HEK293 (cell line): ENCODE results near the gene PCDHGC5.
A peak's percentile ranks its signal among the peaks of the same experiment; 100 is the strongest.

Experiments
- CTCF ChIP-seq: fragments of 450-650 bp; formaldehyde crosslinking; IDR thresholded peaks from 2 replicates; pipeline ENCODE4 v1.5.1; 2016; ENCODE audit warnings: missing biosample characterization, missing genetic modification characterization
- KLF7 ChIP-seq: fragments of 450-650 bp; formaldehyde crosslinking; IDR thresholded peaks from 2 replicates; pipeline ENCODE4 v1.5.1; 2016; ENCODE audit warnings: missing biosample characterization, missing genetic modification characterization, borderline replicate concordance
- PRDM1 ChIP-seq: fragments of 450-650 bp; formaldehyde crosslinking; IDR thresholded peaks from 2 replicates; pipeline ENCODE4; 2016; ENCODE audit warnings: missing biosample characterization, missing genetic modification characterization
- PRDM6 ChIP-seq: fragments of 450-650 bp; formaldehyde crosslinking; IDR thresholded peaks from 2 replicates; pipeline ENCODE4 v1.5.1; 2017; ENCODE audit warnings: missing biosample characterization, missing genetic modification characterization
- ZBTB11 ChIP-seq: fragments of 450-650 bp; formaldehyde crosslinking; conservative IDR thresholded peaks from 2 replicates; pipeline ENCODE4 v1.5.1; 2016; ENCODE audit warnings: low read depth, missing biosample characterization, missing genetic modification characterization
- ZBTB8A ChIP-seq: fragments of 450-650 bp; formaldehyde crosslinking; IDR thresholded peaks from 2 replicates; pipeline ENCODE4 v1.5.1; 2016; ENCODE audit warnings: missing biosample characterization, missing genetic modification characterization
- ZFP37 ChIP-seq: fragments of 450-650 bp; formaldehyde crosslinking; IDR thresholded peaks from 2 replicates; pipeline ENCODE4 v1.5.1; 2016; ENCODE audit warnings: missing biosample characterization, missing genetic modification characterization
- ZNF23 ChIP-seq: fragments of 450-650 bp; formaldehyde crosslinking; IDR thresholded peaks from 2 replicates; pipeline ENCODE4 v1.5.1; 2016; ENCODE audit warnings: missing biosample characterization, missing genetic modification characterization, borderline replicate concordance
- ZNF280D ChIP-seq: fragments of 450-650 bp; formaldehyde crosslinking; IDR thresholded peaks from 2 replicates; pipeline ENCODE4 v1.5.1; 2016; ENCODE audit warnings: missing biosample characterization, missing genetic modification characterization
- ZNF341 ChIP-seq: fragments of 450-650 bp; formaldehyde crosslinking; IDR thresholded peaks from 2 replicates; pipeline ENCODE4; 2016; ENCODE audit warnings: low read depth, missing biosample characterization, missing genetic modification characterization
- ZNF513 ChIP-seq: fragments of 450-650 bp; IDR thresholded peaks from 2 replicates; pipeline ENCODE4 v1.5.1; 2018; ENCODE audit warnings: missing biosample characterization, missing genetic modification characterization
- ZNF518A ChIP-seq: fragments of 450-650 bp; formaldehyde crosslinking; conservative IDR thresholded peaks from 2 replicates; pipeline ENCODE4 v1.5.1; 2016; ENCODE audit warnings: low read depth, missing biosample characterization, missing genetic modification characterization
- ZNF529 ChIP-seq: fragments of 450-650 bp; formaldehyde crosslinking; IDR thresholded peaks from 2 replicates; pipeline ENCODE4 v1.5.1; 2017; ENCODE audit warnings: missing genetic modification characterization, missing biosample characterization; ENCODE audit not compliant: insufficient replicate concordance
- ZNF548 ChIP-seq: fragments of 450-650 bp; formaldehyde crosslinking; IDR thresholded peaks from 2 replicates; pipeline ENCODE4 v1.5.1; 2016; ENCODE audit warnings: missing biosample characterization, missing genetic modification characterization
- ZNF654 ChIP-seq: fragments of 450-650 bp; formaldehyde crosslinking; IDR thresholded peaks from 2 replicates; pipeline ENCODE4 v1.5.1; 2016; ENCODE audit warnings: low read depth, missing biosample characterization, missing genetic modification characterization
- ZNF692 ChIP-seq: fragments of 450-650 bp; formaldehyde crosslinking; IDR thresholded peaks from 2 replicates; pipeline ENCODE4 v1.5.1; 2016; ENCODE audit warnings: missing biosample characterization, missing genetic modification characterization
- ZNF843 ChIP-seq: fragments of 450-650 bp; formaldehyde crosslinking; IDR thresholded peaks from 2 replicates; pipeline ENCODE4 v1.5.1; 2016; ENCODE audit warnings: missing biosample characterization, missing genetic modification characterization

The PCDHGC5 gene

GRCh38 chr5:141475625-141476131 is 13.2 kb upstream of the PCDHGC5 start, which contains the start of gene PCDHGC3 (continued):
- TF ChIP-seq ZNF518A (tag by site-specific recombination), result no peak
- peak; percentile 57; the same call in 1 of the 2 replicates for TF ChIP-seq PRDM1 (tag by site-specific recombination)
- TF ChIP-seq KLF7, result no peak
- peak; percentile 26; the same call in 1 of the 2 replicates for TF ChIP-seq ZBTB11 (tag by site-specific recombination)
- TF ChIP-seq ZNF843 (tag by site-specific recombination), result 0 out of 2 replicates have a peak, but pooled peaks have one; percentile 9
- TF ChIP-seq ZNF692 (tag by site-specific recombination), result no peak
- TF ChIP-seq ZNF548 (tag by site-specific recombination), result no peak
- TF ChIP-seq ZFP37, result 0 out of 2 replicates have a peak, but pooled peaks have one; percentile 28
- no peak for TF ChIP-seq PRDM6 (tag by site-specific recombination)
- peak; percentile 69 for TF ChIP-seq ZNF341 (tag by site-specific recombination)
- TF ChIP-seq ZNF23 (tag by site-specific recombination), result no peak
- TF ChIP-seq ZBTB8A (tag by site-specific recombination), result peak; percentile 78
- peak; percentile 32 for TF ChIP-seq ZNF654 (tag by site-specific recombination)
- no peak for TF ChIP-seq ZNF529 (tag by site-specific recombination)
- TF ChIP-seq ZNF280D (tag by site-specific recombination), result no peak
- no peak for TF ChIP-seq ZNF513 (tag by site-specific recombination)
- peak; percentile 59 for TF ChIP-seq CTCF (tag by site-specific recombination)
